SK-N-SH treated with all-trans-retinoic acid at 6 μM for 48 hours (cell line): Measurements from ENCODE around the gene GNAS-AS1.

Experiments used
- ARNTL ChIP-seq: fragments of 450-650 bp; formaldehyde crosslinking; IDR thresholded peaks from 2 replicates; pipeline ENCODE4 v1.5.0; 2020; ENCODE audit warnings: low read depth, mild to moderate bottlenecking, moderate library complexity, borderline replicate concordance
- CREB5 ChIP-seq: fragments of 250-450 bp; sonication (Bioruptor Pico); IDR thresholded peaks from 2 replicates; pipeline ENCODE4 v1.5.1; 2020; ENCODE audit warnings: low read depth, mild to moderate bottlenecking, moderate library complexity
- CSDC2 ChIP-seq: fragments of 250-450 bp; sonication (Bioruptor Pico); IDR thresholded peaks from 2 replicates; pipeline ENCODE4 v1.5.0; 2020; ENCODE audit warnings: mild to moderate bottlenecking, moderate library complexity
- CSRNP3 ChIP-seq: fragments of 250-450 bp; sonication (Bioruptor Pico); IDR thresholded peaks from 2 replicates; pipeline ENCODE4 v1.5.1; 2021; ENCODE audit warnings: mild to moderate bottlenecking, moderate library complexity
- ESRRG ChIP-seq: fragments of 250-450 bp; sonication (Bioruptor Pico); IDR thresholded peaks from 2 replicates; pipeline ENCODE4 v1.6.1; 2021; ENCODE audit warnings: mild to moderate bottlenecking
- PATZ1 ChIP-seq: fragments of 250-450 bp; sonication (Bioruptor Pico); IDR thresholded peaks from 2 replicates; pipeline ENCODE4 v1.8.0; 2020; ENCODE audit warnings: mild to moderate bottlenecking, moderate library complexity, borderline replicate concordance
- TSHZ2 ChIP-seq: fragments of 250-450 bp; sonication (Bioruptor Pico); IDR thresholded peaks from 2 replicates; pipeline ENCODE4 v1.5.0; 2020; ENCODE audit warnings: mild to moderate bottlenecking, moderate library complexity

GRCh38 chr20:58808271-58809046 is 42.2 kb downstream of the GNAS-AS1 start:
- TF ChIP-seq CREB5 (CRISPR knock-in tag), result no peak
- TF ChIP-seq CSRNP3 (CRISPR knock-in tag), result no peak
- TF ChIP-seq PATZ1 (CRISPR knock-in tag), result no peak
- TF ChIP-seq TSHZ2 (CRISPR knock-in tag), result no peak
- TF ChIP-seq CSDC2, result no peak
- TF ChIP-seq ESRRG (CRISPR knock-in tag), result no peak
- TF ChIP-seq ARNTL, result no peak
